Heart right ventricle (tissue), 16 donors: ENCODE results near the gene SLFN12. TPM values are rescaled to one million over a fixed set of nuclear protein-coding genes. Genes with fewer than 3 reads are reported as not detected.

Experiments used
- ATAC-seq, 8 donors: fragments of 200-7000 bp; cut with Tn5 transposase; one replicate each; pipeline ENCODE4 v1.9.1; 2020; ENCODE audit warnings: mild to moderate bottlenecking in 8 of 8, moderate library complexity in 8 of 8, moderate number of reproducible peaks in 1 of 8
- DNase-seq, 2 donors: peaks; one replicate each; pipeline ENCODE4 v3.0.0-alpha.2; 2020
- H3K27ac ChIP-seq, 10 donors: fragments of 200-600 bp; sonication (generic) in 2 of 10; one replicate each; pipeline versions ENCODE4 v1.5.0 to v1.8.0; 2020 to 2022; ENCODE audit warnings: mild to moderate bottlenecking in 3 of 10
- H3K27me3 ChIP-seq, 7 donors: fragments of 200-600 bp; one replicate each; pipeline ENCODE4 v1.8.0; 2021 to 2022; ENCODE audit warnings: mild to moderate bottlenecking in 2 of 7
- H3K36me3 ChIP-seq, 9 donors: fragments of 200-600 bp; sonication (generic) in 1 of 9; one replicate each; pipeline versions ENCODE4 v1.5.0 to v1.8.0; 2020 to 2022; ENCODE audit warnings: mild to moderate bottlenecking in 2 of 9
- H3K4me1 ChIP-seq, 9 donors: fragments of 200-600 bp; sonication (generic) in 1 of 9; one replicate each; pipeline versions ENCODE4 v1.5.0 to v1.8.0; 2020 to 2022; ENCODE audit warnings: mild to moderate bottlenecking in 4 of 9
- H3K4me3 ChIP-seq, 10 donors: fragments of 200-600 bp; sonication (generic) in 2 of 10; one replicate each; pipeline versions ENCODE4 v1.5.0 to v1.8.0; 2020 to 2022; ENCODE audit warnings: mild to moderate bottlenecking in 7 of 10, moderate library complexity in 2 of 10
- H3K9me3 ChIP-seq, 11 donors: fragments of 200-600 bp in 10 of 11; sonication (generic) in 2 of 11; one replicate each; pipeline versions ENCODE4 v1.5.0 to v1.8.0; 2013 to 2022; ENCODE audit warnings: mild to moderate bottlenecking in 2 of 11, control low read depth in 1 of 11, moderate library complexity in 1 of 11
- WGBS, 2 donors: extraction: QIAGEN DNeasy Blood & Tissue Kit; methylation state at CpG; one replicate each; pipeline ENCODE4 v1.1.7; 2013; ENCODE audit warnings: inconsistent platforms in 1 of 2; 5-methylcytosine and 5-hydroxymethylcytosine counted together
- intact Hi-C, 10 donors: fragments of 100-400 bp; cut with DNase I; formaldehyde crosslinking; loops; one replicate each; pipeline versions ENCODE4 v1.11.1 to v1.14.2; 2022
- polyA plus RNA-seq, 2 donors: library from polyadenylated mRNA; stranded (reverse); fragments of 200-250 nt; gene quantifications; one replicate each; pipeline ENCODE4 v1.2.3, GENCODE V29; 2013
- total RNA-seq, 10 donors: library from RNA; stranded (reverse); fragmentation: NEBNext Ultra II Directional in 3 of 10; extraction: Animal tissue kit (Norgen Biotek cat#: 25700) in 3 of 10; gene quantifications; one replicate each; pipeline versions ENCODE4 v1.2.1 to v1.2.4, GENCODE V29; 2021 to 2023
- TF ChIP-seq, protein P1 (sequence below), 9 donors: fragments of 200-600 bp; sonication (generic) in 2 of 9; IDR thresholded peaks; one replicate each; pipeline versions ENCODE4 v1.5.0 to v1.8.0; 2021 to 2022; ENCODE audit warnings: antibody characterized with exemption in 9 of 9, mild to moderate bottlenecking in 5 of 9, moderate library complexity in 1 of 9
- donor health status: Arrhythmogenic right ventricular cardiomyopathy.
- donor health status: ischemic (EF 13 %, LVEDD 7.1; RV severe dilation, severe dysfunction).
- donor health status: healthy with polysubstance abuse.
- donor health status: DM: no; HTN: yes; CAD: no.
- donor health status: DM: no; HTN: no; CAD: no.
- donor health status: ischemic (EF 25% LVEDD 6.9; RV normal size, moderate dysfunction).
- donor health status: ischemic (EF 25% LVEDD 5.7; RV mildly dilated, moderate dysfunction).
- donor health status: healthy.
- donor health status: DM: yes; HTN: yes; CAD: no.
- donor health status: Ischemic cardiomyopathy.
- donor health status: ischemic (EF 35%, LVEDD 5.7; RV mildly dilated, moderate dysfunction).
- donor health status: nonischemic (EF 11% LVEDD 7.7; RV severe dilation, severe dysfunction).
- donor health status: DM: yes; HTN: yes; CAD: no.
- donor health status: PGD.
- donor health status: ischemic (EF 29% LVEDD 5.4; RV normal size, mild dysfunction).
- donor health status: nonischemic (EF 23%, LVEDD 6.1; RV moderate dilation, normal function).

SLFN12 gene
- total and polyA plus RNA-seq, 12 donors = 0.96 to 7.8 (median 3.8) TPM

DNA sequence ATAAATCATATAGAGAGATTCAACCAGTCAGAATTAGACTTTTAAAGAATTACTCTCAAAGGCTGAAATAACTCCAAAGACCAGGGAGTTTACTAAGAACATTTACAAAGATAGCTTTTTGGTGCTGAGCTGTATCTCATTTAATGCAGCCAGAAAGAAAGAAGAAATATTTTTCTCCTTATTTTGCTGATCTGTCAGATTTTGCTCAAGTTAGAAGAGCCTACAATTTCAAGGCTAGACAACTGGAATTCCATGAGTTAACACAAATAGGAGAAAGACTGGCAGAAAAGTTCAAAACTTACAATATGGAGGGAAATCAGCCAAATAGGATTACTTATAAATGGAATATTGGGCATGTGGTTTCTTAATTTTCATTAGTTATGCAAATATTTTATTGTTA is 6.1 kb upstream of the SLFN12 start:
- Histone ChIP-seq H3K4me3 (no peak overlapping the region), H3K9me3 (no peaks in the 10 kb centered on the region), H3K4me1 (peaks cover 0 to 12% (median 6%) of the 10 kb centered on the region in 9 donors), H3K27ac (no peak overlapping the region), H3K27me3 (no peaks in the 10 kb centered on the region), H3K36me3 (no peaks in the 10 kb centered on the region)
- DNase-seq (no peak), ATAC-seq (no peak)
- intact Hi-C loops = loop anchor here in 4 of 10 donors (10.0 kb wide), 5 partner anchors 46 to 194 kb away; partner anchors contain the start of genes SLFN11 (in 2 of the 4), SLFN12L (in 1 of the 4) and SLFN5 (in 1 of the 4)
- TF ChIP-seq, protein P1, sequence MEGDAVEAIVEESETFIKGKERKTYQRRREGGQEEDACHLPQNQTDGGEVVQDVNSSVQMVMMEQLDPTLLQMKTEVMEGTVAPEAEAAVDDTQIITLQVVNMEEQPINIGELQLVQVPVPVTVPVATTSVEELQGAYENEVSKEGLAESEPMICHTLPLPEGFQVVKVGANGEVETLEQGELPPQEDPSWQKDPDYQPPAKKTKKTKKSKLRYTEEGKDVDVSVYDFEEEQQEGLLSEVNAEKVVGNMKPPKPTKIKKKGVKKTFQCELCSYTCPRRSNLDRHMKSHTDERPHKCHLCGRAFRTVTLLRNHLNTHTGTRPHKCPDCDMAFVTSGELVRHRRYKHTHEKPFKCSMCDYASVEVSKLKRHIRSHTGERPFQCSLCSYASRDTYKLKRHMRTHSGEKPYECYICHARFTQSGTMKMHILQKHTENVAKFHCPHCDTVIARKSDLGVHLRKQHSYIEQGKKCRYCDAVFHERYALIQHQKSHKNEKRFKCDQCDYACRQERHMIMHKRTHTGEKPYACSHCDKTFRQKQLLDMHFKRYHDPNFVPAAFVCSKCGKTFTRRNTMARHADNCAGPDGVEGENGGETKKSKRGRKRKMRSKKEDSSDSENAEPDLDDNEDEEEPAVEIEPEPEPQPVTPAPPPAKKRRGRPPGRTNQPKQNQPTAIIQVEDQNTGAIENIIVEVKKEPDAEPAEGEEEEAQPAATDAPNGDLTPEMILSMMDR (IDR thresholded peaks at IDR 0.05) = no peak

DNA sequence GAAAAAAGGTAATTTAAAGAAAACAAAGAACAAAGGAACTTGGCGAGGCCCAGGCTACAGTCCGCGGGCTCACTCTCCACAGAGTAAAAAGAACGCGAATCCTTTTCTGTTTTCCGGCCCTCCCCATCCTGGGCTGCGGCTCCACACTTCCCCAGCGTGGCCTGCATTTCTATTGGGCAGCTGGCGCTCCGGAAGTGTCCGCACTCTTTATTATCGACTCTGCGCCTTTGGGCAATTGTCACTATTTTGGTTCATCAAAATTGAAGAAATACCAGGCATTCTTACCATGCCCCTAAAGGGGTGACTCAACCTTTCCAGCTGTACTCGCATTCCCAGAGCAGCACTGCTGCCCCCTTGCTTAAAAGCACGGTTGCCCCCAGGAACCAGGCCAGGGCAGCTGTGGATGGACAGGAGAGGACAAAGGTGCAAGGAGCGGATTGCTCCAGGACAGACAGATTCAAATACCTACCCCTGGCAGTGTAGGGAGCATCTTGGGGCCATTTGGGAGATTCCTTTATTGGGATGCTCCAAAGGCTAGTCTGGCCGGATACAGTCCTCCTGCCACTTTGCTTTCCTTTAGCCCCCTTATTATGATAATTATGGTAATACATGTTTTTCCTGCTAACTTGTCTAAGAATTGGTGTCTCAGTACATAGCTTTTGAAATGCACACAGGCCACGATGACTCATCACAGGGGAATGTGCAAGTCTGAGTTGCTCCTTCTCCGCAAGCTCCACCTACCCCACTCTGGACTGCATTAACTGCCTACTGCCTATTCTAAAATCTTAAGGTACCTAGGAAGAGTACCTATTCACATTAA is 985 bp upstream of the SLFN12 start:
- H3K27ac ChIP-seq = peak overlapping the region; percentile 83 to 95 (median 92)
- intact Hi-C loops = loop anchor here in 5 of 10 donors (2.0 to 10.0 kb wide), 8 partner anchors 52 to 188 kb away; partner anchors contain the start of genes SLFN11 (in 2 of the 5), SLFN12L (in 1 of the 5) and SLFN5 (in 1 of the 5)
- ATAC-seq (peak; percentile 83 to 95 (median 92)), DNase-seq (peak; percentile 56 to 84)
- H3K27me3 ChIP-seq = peaks cover 0 to 2% (median 0%) of the 10 kb centered on the region in 7 donors
- H3K4me3 ChIP-seq = peak overlapping the region; percentile 50 to 73 (median 64)
- peaks cover 0 to 52% (median 27%) of the 10 kb centered on the region in 9 donors for H3K4me1 ChIP-seq
- TF ChIP-seq, protein P1 (IDR thresholded peaks at IDR 0.05) = peak in 6 of 9 donors; percentile 12 to 50 (median 37)
- H3K9me3 ChIP-seq = no peaks in the 10 kb centered on the region
- WGBS, 2 donors = 3 to 9% methylated on average over 19 of the region's 19 CpGs
- H3K36me3 ChIP-seq = peaks cover 0 to 18% (median 0%) of the 10 kb centered on the region in 9 donors

DNA sequence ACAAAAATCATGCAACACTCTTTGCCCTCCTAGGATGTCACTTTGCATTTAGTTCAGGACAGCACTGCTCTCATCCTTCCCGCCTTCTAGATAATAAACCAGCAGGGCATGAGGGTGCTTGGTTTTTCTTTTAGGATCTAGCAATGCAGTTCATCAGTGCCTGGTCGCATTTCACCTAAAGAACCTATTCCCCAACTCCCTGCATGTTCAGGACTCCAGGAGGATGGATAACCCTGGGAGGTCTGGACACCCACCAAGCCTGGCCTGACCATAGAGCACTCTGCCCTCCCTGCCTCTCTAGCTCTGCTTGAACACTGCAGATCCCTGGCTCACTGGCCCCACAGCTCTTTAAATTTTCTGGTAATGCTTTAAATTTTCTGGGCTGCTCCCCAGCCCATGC is 2.6 kb downstream of the SLFN12 start:
- Histone ChIP-seq H3K27ac (no peak overlapping the region), H3K27me3 (peaks cover 0 to 2% (median 0%) of the 10 kb centered on the region in 7 donors), H3K9me3 (no peaks in the 10 kb centered on the region), H3K36me3 (peaks cover 0 to 41% (median 0%) of the 10 kb centered on the region in 9 donors), H3K4me1 (peaks cover 0 to 50% (median 27%) of the 10 kb centered on the region in 9 donors), H3K4me3 (no peak overlapping the region)
- TF ChIP-seq, protein P1 (IDR thresholded peaks at IDR 0.05) = no peak
- DNase-seq (no peak), ATAC-seq (no peak)
- WGBS, 2 donors = 87 to 96% methylated on average over 2 of the region's 2 CpGs
- intact Hi-C loops = loop anchor here in 4 of 10 donors (5.0 to 10.0 kb wide), 6 partner anchors 52 to 185 kb away; partner anchors contain the start of genes SLFN11 (in 2 of the 4), SLFN12L (in 1 of the 4) and SLFN5 (in 1 of the 4)

DNA sequence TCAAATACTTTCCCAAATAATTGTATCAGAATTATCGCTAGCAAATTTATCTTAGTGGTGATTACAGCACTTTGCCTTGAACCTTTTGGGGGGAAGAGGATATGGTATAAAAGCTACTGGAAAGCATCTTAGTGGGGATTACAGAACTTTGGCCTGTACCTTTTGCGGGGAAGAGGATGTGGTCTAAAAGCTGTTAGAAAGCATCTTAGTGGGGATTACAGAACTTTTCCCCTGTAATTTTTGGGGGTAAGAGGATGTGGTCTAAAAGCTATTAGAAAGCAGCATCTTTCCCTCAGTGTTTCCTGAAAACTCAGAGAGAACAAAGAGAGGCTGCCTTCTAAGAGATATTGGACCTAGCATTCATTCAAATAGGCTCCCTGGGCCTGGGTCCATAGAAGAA is 4.1 kb downstream of the SLFN12 start:
- peaks cover 0 to 38% (median 20%) of the 10 kb centered on the region in 9 donors for H3K4me1 ChIP-seq
- intact Hi-C loops = no loop called here
- H3K27ac ChIP-seq = no peak overlapping the region
- DNase-seq (no peak), ATAC-seq (no peak)
- peaks cover 0 to 44% (median 0%) of the 10 kb centered on the region in 9 donors for H3K36me3 ChIP-seq
- TF ChIP-seq, protein P1 (IDR thresholded peaks at IDR 0.05) = no peak
- WGBS, 2 donors = 87 to 92% methylated on average over 2 of the region's 2 CpGs
- no peaks in the 10 kb centered on the region for H3K9me3 ChIP-seq
- no peak overlapping the region for H3K4me3 ChIP-seq
- peaks cover 0 to under 1% (median 0%) of the 10 kb centered on the region in 7 donors for H3K27me3 ChIP-seq
